ENCODE results near the gene C1orf87.

The C1orf87 gene

GRCh38 chr1:59945790-59946189, 127.8 kb downstream of the C1orf87 start:
- DNase-seq = no peak

Measured in fibroblast of skin of scalp (primary cell).